Epithelial cell of esophagus (primary cell): Measurements from ENCODE around the gene GJB3.

Experiments
- DNase-seq: peaks from one replicate; pipeline ENCODE4 v3.0.0; 2010; ENCODE audit warnings: low read depth
- H3K4me3 ChIP-seq: 2 replicates; pipeline ENCODE4 v1.5.1; 2011; ENCODE audit warnings: mild to moderate bottlenecking, low read length, control low read depth
- TF ChIP-seq, protein P1 (sequence below): IDR thresholded peaks from 2 replicates; pipeline ENCODE4 v1.5.1; 2011; ENCODE audit warnings: low read depth, mild to moderate bottlenecking, low read length, control low read depth, inconsistent platforms; ENCODE audit not compliant: insufficient read depth; ENCODE audit errors: missing control alignments

Gene GJB3

DNA sequence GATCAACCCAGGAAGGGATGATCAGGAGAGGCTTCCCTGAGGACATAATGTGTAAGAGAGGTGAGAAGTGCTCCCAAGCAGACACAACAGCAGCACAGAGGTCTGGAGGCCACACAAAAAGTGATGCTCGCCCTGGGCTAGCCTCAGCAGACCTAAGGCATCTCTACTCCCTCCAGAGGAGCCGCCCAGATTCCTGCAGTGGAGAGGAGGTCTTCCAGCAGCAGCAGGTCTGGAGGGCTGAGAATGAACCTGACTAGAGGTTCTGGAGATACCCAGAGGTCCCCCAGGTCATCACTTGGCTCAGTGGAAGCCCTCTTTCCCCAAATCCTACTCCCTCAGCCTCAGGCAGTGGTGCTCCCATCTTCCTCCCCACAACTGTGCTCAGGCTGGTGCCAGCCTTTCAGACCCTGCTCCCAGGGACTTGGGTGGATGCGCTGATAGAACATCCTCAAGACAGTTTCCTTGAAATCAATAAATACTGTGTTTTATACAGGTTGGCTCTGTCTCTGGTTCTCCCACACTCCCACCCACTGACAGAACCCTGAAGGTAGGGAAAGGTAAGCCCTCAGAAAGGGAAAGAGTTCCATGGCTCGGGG lies 5.0 kb downstream of the GJB3 start:
- no peak for DNase-seq
- TF ChIP-seq, protein P1, sequence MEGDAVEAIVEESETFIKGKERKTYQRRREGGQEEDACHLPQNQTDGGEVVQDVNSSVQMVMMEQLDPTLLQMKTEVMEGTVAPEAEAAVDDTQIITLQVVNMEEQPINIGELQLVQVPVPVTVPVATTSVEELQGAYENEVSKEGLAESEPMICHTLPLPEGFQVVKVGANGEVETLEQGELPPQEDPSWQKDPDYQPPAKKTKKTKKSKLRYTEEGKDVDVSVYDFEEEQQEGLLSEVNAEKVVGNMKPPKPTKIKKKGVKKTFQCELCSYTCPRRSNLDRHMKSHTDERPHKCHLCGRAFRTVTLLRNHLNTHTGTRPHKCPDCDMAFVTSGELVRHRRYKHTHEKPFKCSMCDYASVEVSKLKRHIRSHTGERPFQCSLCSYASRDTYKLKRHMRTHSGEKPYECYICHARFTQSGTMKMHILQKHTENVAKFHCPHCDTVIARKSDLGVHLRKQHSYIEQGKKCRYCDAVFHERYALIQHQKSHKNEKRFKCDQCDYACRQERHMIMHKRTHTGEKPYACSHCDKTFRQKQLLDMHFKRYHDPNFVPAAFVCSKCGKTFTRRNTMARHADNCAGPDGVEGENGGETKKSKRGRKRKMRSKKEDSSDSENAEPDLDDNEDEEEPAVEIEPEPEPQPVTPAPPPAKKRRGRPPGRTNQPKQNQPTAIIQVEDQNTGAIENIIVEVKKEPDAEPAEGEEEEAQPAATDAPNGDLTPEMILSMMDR, result no peak
- no peak overlapping the region for H3K4me3 ChIP-seq

DNA sequence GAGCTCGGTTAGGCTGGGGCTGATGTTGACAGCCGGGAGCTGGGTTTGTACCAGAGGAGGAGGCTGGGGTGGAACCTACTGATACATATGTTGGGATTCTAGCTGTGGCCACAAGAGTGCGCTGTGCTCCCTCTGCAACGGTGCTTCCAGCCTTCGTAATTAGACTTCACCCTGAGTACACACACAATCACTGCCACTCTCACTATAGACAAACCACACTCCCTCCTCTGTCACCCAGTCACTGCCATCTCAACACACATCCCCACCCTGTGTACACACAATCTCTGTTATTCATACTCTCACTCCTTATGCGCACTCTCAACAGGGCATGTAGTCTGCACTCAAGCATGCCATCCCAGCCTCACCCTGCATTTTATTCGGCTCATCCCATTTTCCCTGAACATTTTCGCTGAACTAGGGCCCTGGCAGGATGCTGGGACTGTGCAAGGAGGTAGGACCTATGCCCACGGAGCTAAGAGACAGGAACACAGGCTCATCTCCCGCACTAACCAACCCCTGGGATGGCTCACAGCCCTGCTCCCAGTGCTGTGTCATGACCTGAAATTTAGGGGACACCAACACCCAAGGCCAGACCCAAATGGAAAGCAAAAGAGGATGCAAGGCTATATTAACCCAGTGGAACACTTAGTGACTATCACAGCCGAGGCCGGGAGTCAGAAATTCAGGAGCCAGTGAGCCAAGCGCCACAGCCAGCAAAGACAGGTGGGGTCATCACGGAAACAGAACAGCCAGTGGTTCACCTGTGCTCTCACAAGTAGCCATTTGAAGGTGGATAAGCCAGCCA lies 5.7 kb downstream of the GJB3 start:
- DNase-seq, result peak; percentile 81
- H3K4me3 ChIP-seq, result no peak overlapping the region
- TF ChIP-seq, protein P1, result peak; percentile 94

DNA sequence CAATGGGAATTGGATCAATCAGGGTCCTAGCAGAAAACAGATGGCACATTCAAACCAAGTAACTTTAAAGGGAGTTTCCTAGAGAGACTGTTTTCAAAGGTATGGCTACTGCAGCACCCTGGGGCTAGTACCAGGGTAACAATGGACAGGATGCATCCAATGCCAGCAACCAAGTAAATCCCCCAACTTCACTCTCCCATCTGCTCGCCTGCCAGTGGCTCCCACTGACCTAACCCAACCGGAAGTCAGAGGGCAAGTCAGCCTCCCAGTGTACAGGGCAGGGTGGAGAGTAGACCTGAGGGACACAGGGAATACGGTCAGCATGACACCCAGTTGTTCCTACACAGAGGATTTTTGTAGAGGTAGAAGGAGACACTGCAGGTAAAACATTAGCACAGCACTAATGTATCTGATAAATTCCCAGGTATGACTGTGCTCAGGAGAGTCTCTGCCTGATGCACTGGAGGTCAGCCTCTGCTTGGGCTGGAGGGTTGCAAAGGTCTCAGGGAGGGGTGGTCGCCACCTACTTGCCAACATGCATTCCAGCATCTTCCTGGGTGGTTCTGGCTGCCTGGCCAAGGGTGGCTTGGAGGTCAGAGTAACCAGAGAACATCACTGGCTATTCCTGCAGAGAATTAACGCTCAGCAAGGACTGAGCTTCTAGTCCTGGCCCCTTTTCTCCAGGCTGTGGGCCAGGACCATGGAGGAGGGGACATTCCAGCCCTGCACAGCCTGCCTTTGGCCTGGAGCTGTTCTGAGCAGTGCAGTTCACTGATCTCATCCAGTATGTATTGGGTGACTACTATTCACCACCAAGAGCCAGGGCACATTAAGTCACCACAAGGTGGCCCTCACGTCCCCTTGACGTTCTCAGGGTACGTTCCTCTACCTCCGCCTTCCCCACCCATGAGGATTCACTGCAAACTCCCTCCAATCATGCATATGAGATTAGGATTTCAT lies 6.7 kb downstream of the GJB3 start:
- DNase-seq, result peak; percentile 37
- no peak overlapping the region for H3K4me3 ChIP-seq
- TF ChIP-seq, protein P1, result no peak

DNA sequence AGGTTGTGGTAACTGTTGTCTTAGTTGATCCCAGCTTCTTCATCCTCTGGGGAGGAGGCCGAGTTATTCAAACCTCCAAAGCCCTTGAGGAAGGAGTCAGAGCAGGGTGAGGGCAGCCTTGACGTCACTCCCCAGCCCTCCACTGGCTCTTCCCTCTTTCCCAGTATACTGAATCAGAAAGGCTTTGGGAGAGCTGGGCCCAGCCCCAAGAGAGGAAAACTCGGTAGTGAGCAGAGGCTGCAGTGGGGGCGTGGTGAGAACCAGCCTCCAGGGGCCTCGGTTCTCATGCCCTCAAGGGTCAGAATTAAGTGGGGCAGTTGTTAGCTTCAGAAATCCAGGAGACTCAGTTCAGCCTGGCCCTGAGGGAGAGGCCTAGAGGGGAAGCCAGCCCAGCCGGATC lies 10.0 kb downstream of the GJB3 start:
- TF ChIP-seq, protein P1, result no peak
- no peak overlapping the region for H3K4me3 ChIP-seq
- DNase-seq, result no peak

DNA sequence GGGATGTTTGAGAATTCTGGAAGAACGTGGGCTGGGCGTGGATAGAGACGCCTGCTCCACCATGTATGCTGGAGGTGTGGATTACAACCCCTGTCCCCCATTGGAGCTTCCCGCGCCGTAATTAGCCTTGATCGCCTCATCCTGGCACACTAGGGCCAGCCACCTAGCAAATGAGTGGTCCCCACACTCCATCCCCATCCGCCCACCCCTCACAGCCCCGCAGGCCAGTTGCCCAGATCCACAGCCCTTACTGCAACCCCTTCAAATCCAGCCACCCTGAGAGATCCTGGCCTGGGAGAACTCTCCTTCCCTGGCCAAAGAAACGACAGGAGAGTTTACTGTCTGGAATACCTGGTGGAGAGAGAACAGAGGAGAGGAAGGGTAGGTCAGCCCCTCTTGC lies 11.4 kb downstream of the GJB3 start:
- TF ChIP-seq, protein P1, result no peak
- no peak for DNase-seq
- H3K4me3 ChIP-seq, result no peak overlapping the region

DNA sequence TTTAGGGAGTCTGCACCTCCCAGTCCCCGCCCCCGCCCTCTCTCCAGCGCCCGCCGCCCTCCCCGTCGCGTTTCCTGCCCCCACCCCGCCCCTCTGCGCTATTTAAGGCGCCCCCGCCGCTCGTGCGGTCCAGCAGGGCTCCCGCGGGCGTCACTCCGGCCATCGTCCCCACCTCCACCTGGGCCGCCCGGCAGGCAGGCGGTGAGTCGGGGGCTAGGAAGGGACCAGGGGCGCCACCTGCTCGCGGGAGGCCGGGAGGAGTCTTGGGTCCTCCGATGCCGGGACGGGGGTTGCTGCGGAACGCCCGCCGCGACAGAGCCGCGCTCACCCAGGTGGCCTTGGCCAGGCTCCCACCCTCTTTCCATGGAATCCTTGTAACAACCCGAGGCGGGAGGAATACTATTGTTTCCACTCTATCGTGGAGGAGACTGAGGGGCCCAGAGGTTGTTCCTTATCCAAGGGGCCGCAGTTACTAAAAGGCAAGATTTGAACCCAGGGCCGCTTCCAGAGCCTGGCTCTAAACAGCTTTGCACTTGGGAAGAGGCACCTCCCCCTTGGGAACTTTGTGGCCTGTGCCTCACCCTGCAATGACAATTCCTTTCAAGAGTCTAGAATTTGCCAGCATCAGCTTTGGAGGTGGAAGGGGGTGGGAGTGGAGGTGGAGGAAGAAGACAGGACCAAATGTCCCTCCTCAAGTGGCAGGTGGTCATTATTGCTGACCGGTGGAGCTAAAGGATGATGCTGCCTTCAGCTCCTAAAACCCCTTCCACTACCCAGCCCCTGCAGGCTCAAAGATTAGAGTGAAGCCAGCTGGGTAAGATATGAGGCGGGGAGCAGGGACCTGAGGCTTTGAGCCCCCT lies 12.1 kb downstream of the GJB3 start, which contains the start of gene GJA4:
GJA4 (plus strand) TSS at position 132 of the 860 bp plus-strand sequence. CDS start 1,215 bp downstream, outside the sequence.
- DNase-seq, result no peak
- TF ChIP-seq, protein P1, result no peak
- no peak within 1 kb of the TSS for H3K4me3 ChIP-seq
